ENCODE data around the gene ADAMTSL5.

DNA sequence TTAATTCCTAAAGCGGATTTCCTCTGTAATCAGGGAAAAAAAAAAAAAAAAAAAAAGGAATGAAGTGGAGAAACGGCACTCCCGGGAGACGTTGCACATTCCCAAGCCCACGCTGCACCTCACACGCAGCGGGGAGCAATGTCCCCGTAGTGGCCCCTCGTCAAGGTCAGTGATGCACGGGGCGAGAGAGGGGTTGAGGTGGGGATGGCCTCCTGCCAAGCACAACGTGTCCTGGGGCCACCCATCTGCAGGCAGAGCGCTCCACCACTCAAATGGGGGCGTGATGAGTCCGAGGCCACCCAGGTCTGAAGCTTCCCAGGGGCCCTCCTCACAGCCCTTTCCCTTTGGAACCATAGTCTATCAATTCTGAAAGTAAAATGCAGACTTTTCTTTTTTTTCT lies 26.2 kb upstream of the ADAMTSL5 start:
- no peak for TF ChIP-seq L3MBTL2 (conservative IDR thresholded peaks at IDR 0.05)
- no peak for TF ChIP-seq CTBP1 (IDR thresholded peaks at IDR 0.05; ENCODE audit: borderline replicate concordance)
- TF ChIP-seq ELF4 (IDR thresholded peaks at IDR 0.05), result no peak
